ENCODE results near the gene HOXC9.

- TF ChIP-seq CTCF (conservative IDR thresholded peaks at IDR 0.05 in 1 of 2, IDR thresholded peaks at IDR 0.05 in 1 of 2; ENCODE audit: extremely low read depth in 1 of 2, insufficient read depth in 1 of 2, low read depth in 1 of 2, low read length in 2 of 2) (no peak), EZH2 (IDR thresholded peaks at IDR 0.05; ENCODE audit: borderline replicate concordance, low read length) (no peak)
Observed at GRCh38 chr12:53975479-53976152, 24.3 kb upstream of the HOXC9 start.

Data from mammary epithelial cell (primary cell).